GM19324 (cell line): ENCODE data around the gene LKAAEAR1.

Experiments used
- ATAC-seq: cut with Tn5 transposase; IDR thresholded peaks from one replicate; pipeline ENCODE4 v1.9.1; 2021; ENCODE audit warnings: mild to moderate bottlenecking, moderate library complexity; ENCODE audit not compliant: unreplicated experiment, low FRiP score

The LKAAEAR1 gene

DNA sequence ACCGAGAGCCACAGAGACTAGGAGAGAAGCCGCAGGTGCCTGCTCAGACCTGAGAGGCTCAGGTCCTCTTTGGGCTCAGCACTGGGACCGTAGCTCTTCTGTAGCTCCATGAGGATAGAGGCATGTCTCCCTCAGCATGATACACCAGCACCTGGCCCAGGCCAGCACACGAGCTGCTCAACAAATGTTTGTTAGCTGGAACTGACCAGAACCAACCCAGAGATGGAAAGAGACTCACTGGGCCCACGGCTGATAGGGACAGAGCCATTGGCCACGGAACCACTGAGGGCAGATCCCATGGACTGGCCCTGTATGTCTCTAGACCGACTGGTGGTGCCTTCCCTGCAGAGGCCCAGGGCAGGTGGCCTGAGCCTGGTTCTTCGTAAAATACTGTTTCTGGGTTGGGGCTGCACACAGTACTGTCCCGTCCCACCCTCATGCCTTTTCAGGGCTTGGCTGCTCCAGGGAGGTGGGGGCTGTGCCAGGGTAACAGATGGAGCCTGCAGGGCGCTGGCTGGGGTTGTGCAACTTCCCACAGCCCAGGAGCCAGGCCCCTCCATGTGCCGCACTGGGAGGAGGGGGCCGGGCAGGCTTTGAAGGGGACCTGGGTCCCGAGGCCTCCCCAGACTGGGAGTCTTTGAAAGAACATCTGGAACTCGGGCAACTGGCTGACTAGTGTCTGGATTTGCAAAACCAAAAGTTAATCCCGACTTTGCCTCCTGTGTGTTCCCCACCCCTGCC lies 43.0 kb downstream of the LKAAEAR1 start:
- no peak for ATAC-seq

GRCh38 chr20:64040231-64041039 lies 43.8 kb downstream of the LKAAEAR1 start:
- ATAC-seq, result no peak

DNA sequence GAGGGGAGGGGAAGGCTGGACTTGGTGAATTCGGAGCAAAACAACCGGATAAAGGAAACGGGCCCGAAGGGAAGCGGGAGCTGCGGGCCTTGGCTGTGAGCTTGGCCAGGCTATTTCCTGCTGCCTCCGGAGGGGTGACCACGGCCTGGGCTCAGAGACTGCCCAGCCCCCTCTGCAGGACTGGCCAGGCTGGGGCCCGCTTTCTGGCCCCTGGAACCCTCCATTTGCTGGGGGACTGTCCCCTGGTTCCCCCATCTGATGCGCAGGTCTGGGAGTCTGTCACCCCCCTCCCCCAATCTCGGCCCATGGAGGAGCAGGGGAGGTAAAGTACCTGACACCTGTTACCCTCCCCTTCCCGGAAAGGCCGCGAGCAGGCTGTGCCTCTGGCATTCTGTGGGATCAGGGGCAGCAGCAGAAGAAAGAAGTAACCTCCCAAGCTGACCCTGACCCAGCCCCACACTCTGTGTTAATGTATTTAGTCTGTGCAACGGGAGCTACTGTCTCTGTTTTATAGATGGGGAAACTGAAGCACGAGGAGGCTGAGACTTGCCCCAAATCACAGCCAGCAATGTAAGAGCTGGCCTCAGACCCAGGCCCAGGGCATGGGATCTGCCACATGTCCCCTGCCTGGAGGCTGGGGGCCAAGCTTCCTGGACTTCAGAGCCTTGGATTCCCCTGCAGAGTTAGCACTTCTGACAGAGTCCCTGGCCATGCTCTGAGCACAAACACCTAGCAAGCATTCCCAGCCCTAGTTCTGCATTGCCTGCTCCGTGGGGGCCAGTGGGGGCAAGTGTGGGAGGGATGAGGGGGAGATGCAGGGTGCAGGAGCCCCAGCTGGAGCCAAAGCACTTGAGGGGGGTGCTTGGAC lies 44.7 kb downstream of the LKAAEAR1 start:
- ATAC-seq, result peak; percentile 16

DNA sequence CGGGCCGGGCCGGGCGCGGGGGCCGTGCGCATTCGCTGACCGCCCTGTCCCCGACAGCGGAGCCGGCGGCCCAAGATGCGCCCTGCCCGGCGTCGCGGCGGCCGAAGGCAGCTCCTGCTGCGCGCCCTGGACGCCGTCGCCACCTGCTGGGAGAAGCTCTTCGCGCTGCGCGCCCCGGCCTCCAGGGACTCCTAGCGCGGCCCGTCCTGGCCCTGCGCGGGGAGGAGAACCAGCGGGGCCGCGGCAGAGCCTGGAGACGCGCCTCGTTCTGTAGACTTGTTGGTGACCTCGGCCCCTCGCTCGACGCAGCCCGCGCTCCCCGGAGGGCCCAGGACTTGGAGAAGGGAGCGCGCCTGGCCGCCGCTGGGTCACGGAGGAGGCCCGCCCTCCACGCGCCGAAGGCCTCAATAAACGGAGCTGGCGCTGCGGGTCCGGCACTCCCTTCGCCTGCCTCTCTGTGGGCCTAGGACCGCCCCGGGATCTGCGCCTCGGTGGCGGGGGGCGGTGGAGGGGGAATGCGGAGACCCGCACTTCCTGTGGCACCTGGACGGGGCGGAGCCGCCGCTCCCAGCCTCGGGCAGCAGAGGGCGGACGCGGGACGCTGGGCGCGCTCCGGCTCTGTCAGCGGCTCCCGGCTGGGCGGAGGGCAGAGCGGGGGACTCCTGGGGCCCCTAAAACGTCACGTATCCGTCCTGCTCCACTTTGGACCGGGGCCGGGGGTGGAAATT lies 45.5 kb downstream of the LKAAEAR1 start:
- ATAC-seq, result peak; percentile 53

- ATAC-seq, result peak; percentile 24
These were observed 46.0 kb downstream of the LKAAEAR1 start for GRCh38 chr20:64038224-64038564.

- no peak for ATAC-seq
These were observed 46.5 kb downstream of the LKAAEAR1 start for GRCh38 chr20:64037498-64038213.

- ATAC-seq, result no peak
These were observed 47.0 kb downstream of the LKAAEAR1 start for GRCh38 chr20:64037199-64037497.

- no peak for ATAC-seq
These were observed 47.6 kb downstream of the LKAAEAR1 start for GRCh38 chr20:64036346-64037198.

DNA sequence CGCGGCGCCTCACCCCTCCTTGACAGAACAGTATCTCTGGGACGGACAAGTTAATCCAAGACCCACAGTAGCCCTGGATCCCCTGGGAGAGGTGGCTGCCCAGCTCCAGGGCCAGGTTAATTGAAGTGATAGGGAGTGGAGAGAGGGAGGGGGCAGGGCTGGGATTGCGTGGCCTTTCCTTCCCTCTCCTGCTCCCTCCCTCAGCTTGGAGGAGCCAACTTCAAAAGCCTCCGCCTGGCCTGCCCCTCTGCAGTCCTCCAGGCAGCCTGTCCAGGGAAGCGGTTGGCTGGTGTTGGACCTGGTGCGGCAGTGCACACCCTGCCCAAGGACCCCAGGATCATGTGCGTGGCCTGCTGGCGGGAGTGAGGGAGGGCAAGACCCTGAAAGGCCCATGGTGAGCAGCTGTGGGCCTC lies 48.3 kb downstream of the LKAAEAR1 start, which contains the start of gene C20orf204:
TSS of gene C20orf204 (plus strand) at position 250 of the 413 bp plus-strand sequence. CDS start at position 392, 142 bp downstream.
- ATAC-seq, result no peak

GRCh38 chr20:64035066-64035932 lies 48.9 kb downstream of the LKAAEAR1 start:
- no peak for ATAC-seq

GRCh38 chr20:64033981-64034493 lies 50.2 kb downstream of the LKAAEAR1 start:
- no peak for ATAC-seq
